Embryonic facial prominence (tissue), 1 donor: Measurements from ENCODE around the gene RAB20.
"Not testable (repeated sequence)": the region's sequence is repeated elsewhere in the genome, so short reads cannot be mapped to it uniquely, and the experiment has no call there.

Experiments used
- DNase-seq: peaks from one replicate; pipeline ENCODE4 v3.0.0-alpha.2; 2016; ENCODE audit errors: extremely low spot score

RAB20 gene

DNA sequence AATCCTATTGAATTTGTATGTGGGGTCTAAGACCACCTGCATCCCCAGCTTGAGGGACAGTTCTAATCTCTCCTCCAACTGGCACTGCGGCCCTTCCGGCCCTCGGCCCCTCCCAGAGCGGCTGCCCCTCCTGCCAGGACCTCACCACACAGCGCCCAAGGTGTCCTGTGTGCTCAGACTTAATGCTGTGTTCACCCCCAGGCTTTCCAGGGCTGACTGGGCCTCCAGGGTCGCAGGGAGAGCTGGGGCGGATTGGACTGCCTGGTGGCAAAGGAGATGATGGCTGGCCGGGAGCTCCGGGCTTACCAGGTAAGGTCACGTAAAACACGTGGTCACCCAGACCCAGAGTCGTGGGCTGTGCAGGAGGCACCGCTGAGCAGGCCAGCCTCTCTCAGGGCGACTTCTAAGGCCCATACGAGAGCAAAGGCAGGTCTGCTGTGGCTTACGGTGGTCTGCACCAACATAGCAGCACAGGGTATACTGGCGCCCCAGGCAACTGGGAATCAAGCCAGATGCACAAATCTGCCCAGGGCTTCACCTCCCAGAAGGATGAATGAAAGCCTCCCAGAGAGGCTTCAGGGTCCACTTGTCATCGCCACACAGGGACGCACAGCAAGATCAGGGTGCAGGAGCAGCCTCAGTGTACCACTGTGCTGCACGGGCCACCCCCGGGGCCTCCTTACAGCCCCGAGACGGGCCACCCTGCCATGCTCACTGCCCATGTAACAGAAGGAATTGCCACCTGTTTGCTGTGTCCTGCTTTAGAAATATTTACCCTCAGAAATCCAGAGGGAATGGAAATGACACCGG lies 69.4 kb downstream of the RAB20 start:
- no peak for DNase-seq

DNA sequence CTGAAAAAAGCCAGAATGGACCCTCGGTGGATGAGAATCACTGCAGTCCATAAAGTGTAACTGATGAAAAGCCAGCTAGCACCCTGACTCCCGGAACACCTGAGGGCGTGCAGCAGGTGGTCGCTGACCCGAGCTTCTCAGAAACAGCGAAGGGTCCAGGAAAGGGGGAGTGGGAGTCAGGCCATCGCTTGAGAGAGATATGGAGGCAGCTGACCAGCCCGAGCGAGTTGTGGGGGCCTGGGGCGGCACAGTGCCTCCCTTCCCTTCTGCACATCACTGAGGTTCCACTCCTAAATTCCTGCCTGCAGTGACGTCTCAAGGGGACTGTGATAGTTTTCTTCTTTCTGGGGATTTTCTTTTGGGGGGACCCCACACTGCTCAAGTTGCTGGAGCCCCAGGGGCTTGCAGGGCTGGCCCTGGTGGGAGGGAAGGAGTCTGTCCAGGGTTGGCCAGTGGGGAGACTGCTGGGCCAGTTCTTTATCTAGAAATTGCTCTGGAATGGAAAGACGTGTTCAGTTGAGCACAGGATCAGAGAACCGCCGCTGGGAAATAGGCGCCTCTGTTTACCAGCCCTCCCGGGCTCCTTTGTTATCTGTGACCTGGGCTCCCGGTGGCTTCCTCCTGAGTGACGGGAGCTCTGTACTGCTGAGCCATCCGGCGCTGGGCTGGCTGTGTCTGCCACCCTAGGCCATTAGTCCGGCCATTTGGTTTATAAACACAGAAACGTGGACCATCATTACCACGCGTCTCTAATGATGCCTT lies 71.3 kb downstream of the RAB20 start:
- DNase-seq = no peak

DNA sequence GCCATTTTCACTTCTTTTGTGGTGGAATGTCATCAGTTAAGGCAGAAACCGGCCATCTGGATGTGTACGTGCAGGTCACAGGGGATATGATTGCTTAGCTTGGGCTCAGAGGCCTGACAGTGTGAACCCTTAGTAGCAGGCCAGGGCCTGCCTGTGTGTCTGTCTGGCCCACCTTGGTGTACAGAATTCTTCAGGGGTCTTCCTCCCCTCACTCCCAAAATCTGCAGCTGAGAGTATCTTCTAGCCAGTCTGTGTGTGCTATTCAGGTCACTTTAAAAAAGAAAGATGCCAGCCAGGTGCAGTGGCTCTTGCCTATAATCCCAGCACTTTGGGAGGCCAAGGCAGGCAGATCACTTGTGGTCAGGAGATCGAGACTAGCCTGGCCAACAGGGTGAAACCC lies 74.6 kb downstream of the RAB20 start:
- not testable (repeated sequence) for DNase-seq

DNA sequence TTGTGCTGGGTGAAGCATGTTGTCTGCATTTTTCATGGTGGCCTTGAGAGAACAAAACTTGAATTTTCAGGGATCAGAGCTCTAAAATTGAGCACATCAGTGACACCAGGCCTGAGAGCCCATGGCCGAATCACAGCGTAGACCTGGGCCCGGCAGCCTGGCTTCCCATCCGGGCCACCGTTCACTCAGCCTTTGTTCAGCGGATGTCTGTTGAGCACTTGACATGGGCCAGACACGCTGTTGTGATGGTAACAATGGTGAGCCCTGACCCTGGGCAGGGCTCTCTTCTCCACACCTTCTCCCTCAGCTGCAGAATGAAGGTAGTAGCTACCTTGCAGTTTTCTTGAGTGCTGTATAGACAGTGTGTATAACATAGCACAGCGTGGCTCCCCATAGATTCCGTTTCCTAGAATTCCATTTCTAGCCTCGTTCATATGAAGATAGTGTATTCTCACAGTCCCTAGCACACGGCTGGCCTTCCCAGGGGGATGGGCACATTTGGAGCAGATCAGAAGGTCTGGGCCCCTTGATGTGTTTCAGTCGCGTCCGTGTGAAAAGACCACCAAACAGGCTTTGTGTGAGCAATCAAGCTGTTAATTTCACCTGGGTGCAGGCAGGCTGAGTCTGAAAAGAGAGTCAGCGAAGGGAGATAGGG lies 75.3 kb downstream of the RAB20 start:
- DNase-seq = no peak

DNA sequence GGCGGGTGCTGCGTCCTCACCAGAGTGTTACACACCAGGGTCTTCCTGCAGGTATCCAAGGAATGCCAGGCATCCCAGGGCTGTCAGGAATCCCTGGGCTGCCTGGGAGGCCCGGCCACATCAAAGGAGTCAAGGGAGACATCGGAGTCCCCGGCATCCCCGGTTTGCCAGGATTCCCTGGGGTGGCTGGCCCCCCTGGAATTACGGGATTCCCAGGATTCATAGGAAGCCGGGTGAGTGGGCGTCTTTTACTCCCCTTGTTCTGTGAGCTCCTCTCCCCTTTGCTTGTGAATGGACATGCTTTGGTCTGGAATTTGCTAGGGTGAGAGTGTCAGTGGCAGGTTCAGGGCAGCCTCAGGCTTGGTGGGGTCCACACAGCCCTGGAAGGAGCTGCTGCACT lies 75.9 kb downstream of the RAB20 start:
- no peak for DNase-seq

DNA sequence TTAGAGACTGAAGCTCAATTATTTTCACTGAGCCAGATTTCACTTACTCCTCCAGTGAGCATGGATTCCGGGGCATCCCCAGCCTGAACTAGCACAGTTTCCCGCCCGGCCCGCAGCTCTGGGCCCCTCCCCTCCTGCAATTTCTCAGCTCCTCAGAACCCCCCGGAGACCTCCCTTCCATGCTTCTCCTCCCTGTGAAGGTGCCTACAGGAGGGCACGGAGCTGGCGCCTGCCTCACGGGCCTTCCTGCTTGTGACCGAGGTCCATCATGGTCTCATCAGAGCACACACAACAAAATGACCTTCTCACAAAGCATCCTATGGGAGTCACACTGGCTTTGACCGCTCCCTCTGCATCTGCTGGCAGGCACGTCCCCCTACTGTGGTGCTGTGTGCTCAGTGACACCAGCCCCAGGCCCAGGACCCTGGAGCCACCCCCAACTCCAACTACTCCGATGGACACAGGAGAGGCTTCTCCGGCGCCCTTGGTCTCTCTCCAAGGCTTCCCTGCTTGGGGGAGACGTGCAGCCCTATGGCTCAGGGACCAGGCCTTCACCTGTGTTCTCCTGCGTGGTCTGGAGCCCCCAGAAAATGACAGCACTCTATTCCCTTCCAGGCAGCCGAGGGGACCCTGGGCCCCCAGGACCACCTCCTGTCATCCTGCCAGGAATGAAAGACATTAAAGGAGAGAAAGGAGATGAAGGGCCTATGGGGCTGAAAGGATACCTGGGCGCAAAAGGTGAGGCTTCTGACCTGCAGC lies 77.1 kb downstream of the RAB20 start:
- no peak for DNase-seq

DNA sequence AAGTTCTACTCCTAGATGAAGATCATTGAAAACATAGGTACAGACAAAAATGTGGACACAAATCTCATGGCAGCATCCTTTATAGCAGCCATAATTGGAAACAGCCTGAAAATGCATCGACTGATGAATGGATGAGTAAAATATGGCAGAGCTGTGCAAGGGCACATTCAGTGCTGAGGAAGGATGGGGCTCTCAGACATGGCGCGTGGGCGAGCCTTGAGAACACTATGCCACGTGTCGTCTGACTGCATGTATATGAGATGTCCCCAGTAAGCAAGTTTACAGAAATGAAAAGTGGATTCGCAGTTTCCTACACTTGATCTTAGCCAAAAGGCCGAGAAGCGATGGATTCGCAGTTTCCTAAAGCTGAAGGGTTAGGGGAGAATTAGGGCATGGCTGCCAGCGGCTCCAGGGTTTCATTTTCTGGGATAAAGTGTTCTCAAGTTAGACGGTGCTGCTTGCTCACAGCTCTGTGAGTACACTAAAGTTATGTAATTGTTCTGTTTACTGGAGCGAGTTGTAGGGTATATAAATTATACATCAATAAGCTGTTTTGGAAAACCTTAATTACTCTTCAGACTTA lies 78.0 kb downstream of the RAB20 start:
- DNase-seq = no peak

DNA sequence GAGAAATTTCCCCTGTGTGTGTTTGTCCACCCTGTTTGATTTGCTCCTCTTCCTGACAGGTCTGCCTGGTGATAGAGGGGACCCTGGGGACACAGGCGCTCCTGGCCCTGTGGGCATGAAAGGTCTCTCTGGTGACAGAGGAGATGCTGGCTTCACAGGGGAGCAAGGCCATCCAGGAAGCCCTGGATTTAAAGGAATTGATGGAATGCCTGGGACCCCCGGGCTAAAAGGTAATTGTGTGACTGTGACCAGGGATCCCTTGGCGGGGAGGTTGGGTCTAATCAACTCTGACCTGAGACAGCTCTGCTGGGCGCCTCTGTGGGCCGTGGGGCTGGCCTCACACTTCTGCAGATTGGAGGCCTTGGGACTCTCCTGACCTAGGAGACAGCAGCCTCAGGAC lies 81.4 kb downstream of the RAB20 start:
- DNase-seq = no peak

DNA sequence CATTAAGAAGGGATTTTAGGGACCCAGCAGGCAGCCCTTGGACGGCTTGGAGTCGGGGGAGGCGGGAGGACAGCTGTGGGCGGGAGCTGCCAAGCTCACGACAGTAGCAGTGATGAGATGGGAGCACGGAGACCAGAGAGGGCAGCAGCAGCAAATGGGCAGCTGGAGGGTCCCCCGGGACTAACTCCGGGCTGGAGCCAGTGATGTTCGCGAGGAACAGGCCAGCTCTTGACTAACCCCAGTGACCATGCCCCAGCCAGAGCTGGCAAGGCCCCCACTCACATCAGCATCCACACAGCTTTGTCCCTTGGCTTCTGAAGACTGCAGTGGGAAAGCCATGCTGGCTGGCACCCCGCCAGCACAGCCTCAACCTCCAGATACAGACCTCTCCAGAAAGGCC lies 81.9 kb downstream of the RAB20 start:
- no peak for DNase-seq

DNA sequence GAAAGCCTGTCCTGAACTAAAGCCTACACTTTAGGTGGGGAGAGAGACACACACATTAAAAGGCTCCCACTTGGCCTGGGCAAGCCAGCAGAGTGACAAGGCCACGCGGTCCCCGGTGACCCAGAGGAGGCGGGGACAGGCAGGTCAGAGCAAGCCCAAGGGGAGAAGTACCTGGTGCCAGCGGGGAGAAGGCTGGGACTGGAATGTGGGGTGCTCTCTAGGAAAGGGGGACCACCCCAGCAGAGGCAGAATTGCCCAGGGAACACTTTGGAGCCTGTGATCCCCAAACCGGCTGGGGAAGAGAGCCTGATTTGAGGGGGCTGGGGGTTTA lies 82.3 kb downstream of the RAB20 start:
- no peak for DNase-seq

DNA sequence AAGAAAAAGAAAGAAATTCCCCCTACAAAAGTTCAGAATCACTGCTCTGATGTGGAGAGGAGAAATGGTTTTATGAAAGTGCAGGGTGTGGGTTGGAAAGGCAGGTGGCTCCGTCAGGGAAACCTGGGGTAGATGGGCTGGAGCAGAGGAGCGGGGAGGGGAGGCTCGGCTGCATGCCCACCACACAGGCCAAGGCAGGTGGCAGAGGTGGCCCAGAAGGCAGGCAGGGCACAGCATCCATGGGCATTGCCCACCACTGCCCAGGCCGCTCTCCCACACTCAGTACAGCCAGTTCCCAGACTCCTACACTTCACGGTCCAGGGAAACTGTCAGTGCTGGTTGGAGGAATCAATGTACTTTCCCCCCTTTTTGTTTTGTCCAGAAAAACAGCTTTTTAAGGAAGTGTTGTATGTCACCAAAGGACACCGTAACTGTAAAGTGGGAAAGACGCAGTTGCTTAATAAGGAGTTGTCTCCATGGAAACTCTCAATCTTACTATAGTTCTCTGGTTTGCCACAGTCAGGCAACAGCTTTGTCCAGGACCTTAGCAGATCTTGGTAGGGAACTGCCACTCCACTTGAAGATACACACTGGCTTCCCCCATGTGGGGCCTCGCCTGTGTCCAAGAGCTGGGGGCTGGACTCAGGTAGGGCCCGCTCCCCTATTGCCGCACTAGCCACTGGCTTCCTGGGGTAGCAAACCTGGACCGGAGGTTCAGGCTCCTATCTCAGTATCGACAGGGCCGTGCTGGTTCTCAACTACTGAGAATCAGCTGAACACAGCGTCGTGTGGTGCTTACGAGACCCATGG lies 82.9 kb downstream of the RAB20 start:
- DNase-seq = no peak

DNA sequence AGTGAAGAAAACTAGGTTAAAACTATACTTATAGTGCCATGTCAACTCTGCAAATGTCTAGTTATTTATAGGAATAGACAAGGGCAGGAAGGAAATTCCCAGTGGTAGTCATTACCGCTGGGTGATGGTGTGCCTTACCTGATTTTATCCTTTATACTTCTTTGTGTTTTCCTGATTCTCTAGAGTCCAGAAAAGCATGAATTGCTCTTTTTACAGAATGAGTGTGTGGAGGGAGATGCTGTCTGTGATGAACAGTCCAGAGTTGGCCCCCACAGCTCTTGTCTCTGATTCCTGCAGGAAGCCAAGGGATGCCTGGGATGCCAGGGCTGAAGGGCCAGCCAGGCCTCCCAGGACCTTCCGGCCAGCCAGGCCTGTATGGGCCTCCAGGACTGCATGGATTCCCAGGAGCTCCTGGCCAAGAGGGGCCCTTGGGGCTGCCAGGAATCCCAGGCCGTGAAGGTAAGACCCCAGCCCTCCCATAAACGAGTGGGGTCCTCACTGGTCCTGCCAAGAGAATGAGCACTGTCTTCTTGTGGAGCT lies 83.7 kb downstream of the RAB20 start:
- DNase-seq = no peak

DNA sequence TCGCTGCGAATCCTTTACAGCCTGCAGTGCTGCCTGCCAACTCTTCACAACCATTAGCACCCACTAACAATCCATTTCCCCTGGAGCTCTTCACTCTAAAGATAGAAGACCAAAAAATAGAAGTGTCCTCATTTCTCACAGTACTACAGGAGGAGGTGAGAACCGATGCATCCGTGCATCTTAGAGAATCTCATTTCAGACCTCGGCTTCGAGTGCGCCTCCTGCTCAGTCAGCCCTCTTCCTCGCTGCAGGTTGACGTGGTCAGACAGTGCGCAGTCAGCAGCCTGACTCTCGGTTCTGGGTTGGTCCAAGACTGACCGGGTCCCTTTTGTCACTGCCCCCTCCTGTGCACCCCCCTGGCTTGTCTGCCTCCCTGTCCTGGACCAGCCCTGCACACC lies 85.3 kb downstream of the RAB20 start:
- no peak for DNase-seq

DNA sequence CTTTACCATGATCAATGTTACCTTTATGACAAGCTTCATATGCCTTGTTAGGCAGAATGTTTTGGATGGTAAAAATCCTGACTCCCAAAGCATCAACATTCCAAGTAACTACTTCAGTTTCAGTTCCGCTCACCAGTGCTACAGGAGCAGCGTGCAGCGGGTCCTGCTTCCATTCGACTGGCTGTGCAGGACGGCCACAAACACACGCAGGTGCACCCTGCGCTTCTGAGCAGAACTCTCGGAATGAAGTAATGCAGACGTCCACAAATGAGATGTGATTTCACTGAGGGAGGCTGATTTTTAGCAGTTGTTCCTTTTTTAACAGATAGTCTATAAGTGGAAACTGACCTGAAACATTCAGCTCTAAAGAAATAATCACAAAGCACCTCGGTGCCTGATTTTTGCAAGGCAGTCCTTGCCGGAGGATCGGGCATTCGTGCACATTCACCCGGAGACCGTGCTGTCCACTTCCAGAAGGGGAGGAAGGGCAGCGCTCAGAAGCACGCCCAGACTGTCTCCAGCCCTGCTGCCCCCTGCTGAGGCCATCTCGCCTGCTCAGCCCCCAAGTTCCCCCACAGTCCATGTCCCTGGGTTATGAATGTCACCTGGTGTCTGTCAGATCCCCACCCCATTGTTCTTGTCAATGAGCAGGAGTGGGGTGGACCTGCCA lies 85.8 kb downstream of the RAB20 start:
- DNase-seq = no peak

DNA sequence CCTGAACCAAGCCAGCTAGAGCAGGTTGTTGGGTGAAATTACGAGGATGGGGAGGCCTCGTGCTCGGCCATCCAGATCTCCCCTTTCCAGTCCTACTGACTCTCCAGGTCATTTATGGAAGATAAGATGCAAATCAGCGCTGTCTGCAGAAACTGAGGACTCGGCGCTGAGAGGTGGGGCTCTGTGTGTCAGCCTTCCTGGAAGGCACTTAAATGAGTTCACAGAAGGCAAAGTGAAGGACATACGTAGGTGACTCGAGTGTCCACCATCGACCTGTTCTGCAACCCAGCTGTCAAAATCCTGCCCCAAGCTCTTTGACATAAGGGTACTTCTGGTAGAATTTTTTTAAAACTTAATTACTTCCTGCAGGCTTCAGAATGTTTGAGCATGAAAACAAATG lies 86.4 kb downstream of the RAB20 start:
- no peak for DNase-seq

DNA sequence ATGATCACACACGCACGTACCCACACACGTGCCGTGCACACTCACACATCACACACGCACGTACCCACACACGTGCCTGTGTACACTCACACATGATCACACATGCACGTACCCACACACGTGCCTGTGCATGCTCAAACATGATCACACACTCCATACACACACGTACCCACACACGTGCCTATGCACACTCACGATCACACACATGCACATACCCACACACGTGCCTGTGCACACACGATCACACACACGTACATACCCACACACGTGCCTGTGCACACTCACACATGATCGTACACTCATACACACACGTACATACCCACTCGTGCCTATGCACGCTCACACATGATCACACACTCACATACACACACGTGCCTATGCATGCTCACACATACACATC lies 86.8 kb downstream of the RAB20 start:
- DNase-seq = no peak
